ENCODE data around the gene CATSPERE.

DNA sequence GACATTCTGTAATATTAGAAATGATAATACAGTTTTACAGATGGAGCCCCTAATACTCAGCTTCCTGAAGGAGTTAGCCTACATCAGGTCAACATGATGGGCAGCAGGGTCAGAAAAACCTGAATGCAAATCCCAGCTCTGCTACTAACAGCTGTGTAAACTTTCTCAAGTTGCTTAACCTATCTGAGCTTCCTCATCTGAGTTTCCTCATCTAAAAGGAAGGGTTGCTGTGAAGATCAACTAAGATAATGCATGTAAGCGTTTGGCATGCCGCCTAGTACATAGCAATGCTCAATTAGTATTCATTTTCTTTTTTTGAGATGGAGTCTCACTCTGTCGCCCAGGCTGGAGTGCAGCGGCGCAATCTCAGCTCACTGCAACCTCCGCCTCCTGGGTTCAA is 173.5 kb downstream of the CATSPERE start:
- TF ChIP-seq, protein P1, sequence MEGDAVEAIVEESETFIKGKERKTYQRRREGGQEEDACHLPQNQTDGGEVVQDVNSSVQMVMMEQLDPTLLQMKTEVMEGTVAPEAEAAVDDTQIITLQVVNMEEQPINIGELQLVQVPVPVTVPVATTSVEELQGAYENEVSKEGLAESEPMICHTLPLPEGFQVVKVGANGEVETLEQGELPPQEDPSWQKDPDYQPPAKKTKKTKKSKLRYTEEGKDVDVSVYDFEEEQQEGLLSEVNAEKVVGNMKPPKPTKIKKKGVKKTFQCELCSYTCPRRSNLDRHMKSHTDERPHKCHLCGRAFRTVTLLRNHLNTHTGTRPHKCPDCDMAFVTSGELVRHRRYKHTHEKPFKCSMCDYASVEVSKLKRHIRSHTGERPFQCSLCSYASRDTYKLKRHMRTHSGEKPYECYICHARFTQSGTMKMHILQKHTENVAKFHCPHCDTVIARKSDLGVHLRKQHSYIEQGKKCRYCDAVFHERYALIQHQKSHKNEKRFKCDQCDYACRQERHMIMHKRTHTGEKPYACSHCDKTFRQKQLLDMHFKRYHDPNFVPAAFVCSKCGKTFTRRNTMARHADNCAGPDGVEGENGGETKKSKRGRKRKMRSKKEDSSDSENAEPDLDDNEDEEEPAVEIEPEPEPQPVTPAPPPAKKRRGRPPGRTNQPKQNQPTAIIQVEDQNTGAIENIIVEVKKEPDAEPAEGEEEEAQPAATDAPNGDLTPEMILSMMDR (IDR thresholded peaks at IDR 0.05): no peak
- TF ChIP-seq ZFX (IDR thresholded peaks at IDR 0.05; ENCODE audit: borderline replicate concordance): no peak

Measured in 22Rv1 (cell line).